ENCODE data around the gene GPBAR1. TPM values are rescaled to one million over a fixed set of nuclear protein-coding genes. Genes with fewer than 3 reads are reported as not detected.

The GPBAR1 gene
- total RNA-seq, 2 donors from 2014 or later, result 1.1 to 1.3 TPM

DNA sequence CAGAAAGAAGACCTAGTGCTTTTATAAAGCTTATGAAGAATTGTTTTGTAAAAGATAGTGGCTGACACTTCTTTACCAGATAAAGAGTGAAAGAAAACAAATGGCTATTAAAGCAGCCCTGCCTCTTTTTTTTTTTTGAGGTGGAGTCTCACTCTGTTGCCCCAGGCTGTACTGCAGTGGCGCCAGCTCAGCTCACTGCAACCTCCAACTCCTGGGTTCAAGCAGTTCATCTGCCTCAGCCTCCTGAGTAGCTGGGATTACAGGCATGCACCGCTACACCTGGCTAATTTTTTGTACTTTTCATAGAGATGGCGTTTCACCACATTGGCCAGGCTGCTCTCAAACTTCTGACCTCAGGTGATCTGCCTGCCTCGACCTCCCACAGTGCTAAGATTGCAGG, 31.0 kb upstream of the GPBAR1 start:
- Histone ChIP-seq H3K27me3 (no peaks in the 10 kb centered on the region), H3K4me3 (no peak overlapping the region), H3K27ac (peak overlapping the region; percentile 67), H3K9ac (ENCODE audit: low read depth in 2 of 2, low read length in 2 of 2) (no peak overlapping the region), H3K4me1 (peaks cover 7% of the 10 kb centered on the region), H3K36me3 (no peaks in the 10 kb centered on the region), H3K9me3 (no peaks in the 10 kb centered on the region)
- no peak for TF ChIP-seq CTCF (IDR thresholded peaks at IDR 0.05)
- peak; percentile 43 for DNase-seq
- intact Hi-C loops (cut with DNase I), result no loop called here

DNA sequence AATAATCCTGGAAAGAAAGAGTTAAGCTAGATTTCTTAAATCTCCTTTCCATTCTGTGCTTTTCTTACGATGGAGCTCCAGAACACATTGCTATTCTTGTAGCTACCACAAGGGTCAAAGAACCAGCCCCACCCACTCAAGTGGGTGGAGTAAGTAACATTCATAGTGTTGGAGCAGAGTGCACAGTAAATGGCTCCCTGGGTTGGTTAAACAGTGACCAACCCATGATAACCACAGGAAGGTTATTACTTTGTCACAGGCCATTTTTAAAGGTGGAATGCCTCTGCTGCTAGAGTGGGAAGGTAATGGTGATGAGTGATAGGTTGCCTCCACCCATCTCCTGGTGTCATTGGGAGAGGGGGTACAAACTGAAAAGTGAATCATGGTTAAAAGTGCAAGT, 29.9 kb upstream of the GPBAR1 start:
- no peaks in the 10 kb centered on the region for H3K27me3 ChIP-seq
- peak overlapping the region in 1 of 2 donors; percentile 32 for H3K9ac ChIP-seq (ENCODE audit: low read depth in 2 of 2, low read length in 2 of 2)
- H3K9me3 ChIP-seq, result no peaks in the 10 kb centered on the region
- H3K4me3 ChIP-seq, result no peak overlapping the region
- intact Hi-C loops (cut with DNase I), result no loop called here
- peak; percentile 48 for TF ChIP-seq CTCF (IDR thresholded peaks at IDR 0.05)
- peaks cover 10% of the 10 kb centered on the region for H3K36me3 ChIP-seq
- peak overlapping the region; percentile 67 for H3K27ac ChIP-seq
- peak; percentile 82 for DNase-seq
- peaks cover 7% of the 10 kb centered on the region for H3K4me1 ChIP-seq

DNA sequence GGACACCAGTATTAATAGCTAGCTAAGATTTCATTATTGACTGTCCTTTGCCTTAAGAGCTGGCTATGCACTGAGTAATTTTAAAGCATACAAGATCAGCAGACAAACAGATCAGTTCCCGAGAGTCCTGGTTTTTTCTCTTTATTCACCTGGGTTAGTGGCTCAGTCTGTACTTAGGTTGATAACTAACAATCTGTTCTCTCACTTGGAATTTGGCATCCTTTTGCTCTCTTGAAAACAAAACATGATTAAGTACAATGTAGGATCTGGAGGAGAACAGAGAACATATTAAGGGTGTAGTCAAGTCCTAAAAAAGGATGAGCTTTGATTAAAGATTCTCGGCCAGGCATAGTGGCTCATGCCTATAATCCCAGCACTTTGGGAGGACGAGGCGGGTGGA, 27.3 kb upstream of the GPBAR1 start:
- H3K27me3 ChIP-seq, result no peaks in the 10 kb centered on the region

DNA sequence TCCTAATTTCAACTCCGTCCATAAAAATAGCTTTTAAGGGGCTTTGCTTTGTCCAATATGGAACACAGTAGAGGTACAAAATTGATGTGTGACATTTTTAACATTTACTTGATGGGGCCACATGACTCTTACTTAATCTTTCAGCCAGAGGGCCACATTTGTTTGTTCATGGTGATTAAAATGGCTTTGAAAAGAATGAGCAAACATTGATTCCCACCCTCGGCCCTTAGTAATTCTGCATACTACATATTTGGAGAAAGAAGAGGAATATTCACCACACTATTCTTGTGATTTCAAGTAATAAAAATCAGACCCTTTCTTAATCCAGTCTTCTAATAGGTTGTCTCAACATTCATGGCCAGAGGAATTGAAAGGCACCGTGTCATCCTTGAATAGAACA, 26.3 kb upstream of the GPBAR1 start:
- DNase-seq, result no peak
- H3K4me1 ChIP-seq, result peaks cover 7% of the 10 kb centered on the region
- no peak overlapping the region for H3K9ac ChIP-seq (ENCODE audit: low read depth in 2 of 2, low read length in 2 of 2)
- H3K9me3 ChIP-seq, result no peaks in the 10 kb centered on the region
- no peaks in the 10 kb centered on the region for H3K27me3 ChIP-seq
- no peak overlapping the region for H3K27ac ChIP-seq
- no peak for TF ChIP-seq CTCF (IDR thresholded peaks at IDR 0.05)
- intact Hi-C loops (cut with DNase I), result no loop called here
- H3K36me3 ChIP-seq, result peaks cover 10% of the 10 kb centered on the region
- no peak overlapping the region for H3K4me3 ChIP-seq

More for the DNA sequence above, 27.3 kb upstream of the GPBAR1 start:
- TF ChIP-seq CTCF (IDR thresholded peaks at IDR 0.05), result no peak
- no peak overlapping the region for H3K9ac ChIP-seq (ENCODE audit: low read depth in 2 of 2, low read length in 2 of 2)
- intact Hi-C loops (cut with DNase I), result no loop called here
- no peak overlapping the region for H3K4me3 ChIP-seq
- peaks cover 7% of the 10 kb centered on the region for H3K4me1 ChIP-seq
- DNase-seq, result no peak
- no peak overlapping the region for H3K27ac ChIP-seq
- peaks cover 10% of the 10 kb centered on the region for H3K36me3 ChIP-seq
- no peaks in the 10 kb centered on the region for H3K9me3 ChIP-seq

- Histone ChIP-seq H3K27me3 (no peaks in the 10 kb centered on the region), H3K4me1 (peaks cover 7% of the 10 kb centered on the region), H3K9me3 (no peaks in the 10 kb centered on the region), H3K27ac (no peak overlapping the region), H3K4me3 (no peak overlapping the region), H3K36me3 (peaks cover 14% of the 10 kb centered on the region), H3K9ac (ENCODE audit: low read depth in 2 of 2, low read length in 2 of 2) (no peak overlapping the region)
- TF ChIP-seq CTCF (IDR thresholded peaks at IDR 0.05), result no peak
- no peak for DNase-seq
- intact Hi-C loops (cut with DNase I), result no loop called here
These were observed 25.8 kb upstream of the GPBAR1 start for GRCh38 chr2:218235017-218235416.

- intact Hi-C loops (cut with DNase I), result no loop called here
- H3K36me3 ChIP-seq, result peaks cover 17% of the 10 kb centered on the region
These were observed 24.0 kb upstream of the GPBAR1 start for GRCh38 chr2:218236829-218237228.

More at GRCh38 chr2:218236829-218237228, 24.0 kb upstream of the GPBAR1 start:
- H3K27me3 ChIP-seq, result no peaks in the 10 kb centered on the region
- no peak overlapping the region for H3K9ac ChIP-seq (ENCODE audit: low read depth in 2 of 2, low read length in 2 of 2)
- no peak overlapping the region for H3K27ac ChIP-seq
- H3K4me3 ChIP-seq, result no peak overlapping the region
- no peak for TF ChIP-seq CTCF (IDR thresholded peaks at IDR 0.05)
- DNase-seq, result no peak
- H3K4me1 ChIP-seq, result no peaks in the 10 kb centered on the region
- H3K9me3 ChIP-seq, result no peaks in the 10 kb centered on the region

Measured in colonic mucosa (tissue), 4 donors.